ENCODE measurements around the gene LRR1. TPM values are rescaled to one million over a fixed set of nuclear protein-coding genes. Genes with fewer than 3 reads are reported as not detected.

The LRR1 gene
- total RNA-seq, 1 experiment from 2014 or later: 34.8 TPM

- intact Hi-C loops (cut with micrococcal nuclease; ENCODE audit: unreplicated experiment): no loop called here
- Mint-ChIP-seq H3K4me1 (ENCODE audit: low read depth, unreplicated experiment) (no peaks in the 10 kb centered on the region), H3K4me3 (ENCODE audit: unreplicated experiment) (no peak overlapping the region), H3K9me3 (ENCODE audit: unreplicated experiment) (no peaks in the 10 kb centered on the region), H3K36me3 (ENCODE audit: insufficient read depth, unreplicated experiment) (peaks cover 69% of the 10 kb centered on the region), H3K27ac (ENCODE audit: unreplicated experiment) (no peak overlapping the region), H3K27me3 (ENCODE audit: insufficient read depth, unreplicated experiment) (no peaks in the 10 kb centered on the region)
- TF ChIP-seq, protein P1, sequence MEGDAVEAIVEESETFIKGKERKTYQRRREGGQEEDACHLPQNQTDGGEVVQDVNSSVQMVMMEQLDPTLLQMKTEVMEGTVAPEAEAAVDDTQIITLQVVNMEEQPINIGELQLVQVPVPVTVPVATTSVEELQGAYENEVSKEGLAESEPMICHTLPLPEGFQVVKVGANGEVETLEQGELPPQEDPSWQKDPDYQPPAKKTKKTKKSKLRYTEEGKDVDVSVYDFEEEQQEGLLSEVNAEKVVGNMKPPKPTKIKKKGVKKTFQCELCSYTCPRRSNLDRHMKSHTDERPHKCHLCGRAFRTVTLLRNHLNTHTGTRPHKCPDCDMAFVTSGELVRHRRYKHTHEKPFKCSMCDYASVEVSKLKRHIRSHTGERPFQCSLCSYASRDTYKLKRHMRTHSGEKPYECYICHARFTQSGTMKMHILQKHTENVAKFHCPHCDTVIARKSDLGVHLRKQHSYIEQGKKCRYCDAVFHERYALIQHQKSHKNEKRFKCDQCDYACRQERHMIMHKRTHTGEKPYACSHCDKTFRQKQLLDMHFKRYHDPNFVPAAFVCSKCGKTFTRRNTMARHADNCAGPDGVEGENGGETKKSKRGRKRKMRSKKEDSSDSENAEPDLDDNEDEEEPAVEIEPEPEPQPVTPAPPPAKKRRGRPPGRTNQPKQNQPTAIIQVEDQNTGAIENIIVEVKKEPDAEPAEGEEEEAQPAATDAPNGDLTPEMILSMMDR (IDR thresholded peaks at IDR 0.05; ENCODE audit: insufficient read depth in 1 of 2, low read depth in 1 of 2, low read length in 1 of 2, severe bottlenecking in 1 of 2, unreplicated experiment in 1 of 2): no peak
- POLR2A ChIA-PET: interaction anchor here (0.5 to 1.7 kb wide), 4 partner anchors 10 to 244 kb away, joined by 3 to 20 read pairs (median 4); partner anchors contain the start of gene RPS29
- CTCF ChIA-PET: interaction anchor here (1.1 to 1.2 kb wide), 2 partner anchors 10 to 11 kb away, joined by 3 to 7 read pairs; partner anchors contain the start of gene DNAAF2
- no TSS peak for BruUV-seq (replicated peaks)
- Histone ChIP-seq H3K27me3 (replicated peaks; ENCODE audit: control insufficient read depth, insufficient read depth, low read length) (no peaks in the 10 kb centered on the region), H3K36me3 (ENCODE audit: control insufficient read depth, insufficient read depth, low read length) (no peaks in the 10 kb centered on the region), H3K4me3 (ENCODE audit: low read depth, low read length) (no peak overlapping the region), H3K4me1 (peaks cover 19% of the 10 kb centered on the region), H3K9me3 (no peaks in the 10 kb centered on the region)
- DNase-seq: peak; percentile 64 to 67
Measured at GRCh38 chr14:49623941-49624839, 25.4 kb downstream of the LRR1 start.

GRCh38 chr14:49633640-49634546 lies 35.2 kb downstream of the LRR1 start:
- H3K27me3 ChIP-seq (replicated peaks; ENCODE audit: control insufficient read depth, insufficient read depth, low read length): no peaks in the 10 kb centered on the region
- ChIA-PET POLR2A (interaction anchor here (0.6 to 1.5 kb wide), 12 partner anchors 10 to 306 kb away, joined by 3 to 28 read pairs (median 6); partner anchors contain the start of genes KLHDC2, LRR1, MGAT2 and NEMF), CTCF (interaction anchor here (0.5 to 1.9 kb wide), 21 partner anchors 10 to 262 kb away, joined by 3 to 23 read pairs (median 4); partner anchors contain the start of genes KLHDC2, MGAT2, NEMF and POLE2)
- intact Hi-C loops (cut with micrococcal nuclease; ENCODE audit: unreplicated experiment): loop anchor here (1.0 to 5.0 kb wide), 6 partner anchors 14 to 218 kb away; partner anchors contain the start of genes MGAT2, NEMF, POLE2 and RPL36AL
- Mint-ChIP-seq H3K36me3 (ENCODE audit: insufficient read depth, unreplicated experiment) (peaks cover 69% of the 10 kb centered on the region), H3K27me3 (ENCODE audit: insufficient read depth, unreplicated experiment) (no peaks in the 10 kb centered on the region), H3K9me3 (ENCODE audit: unreplicated experiment) (no peaks in the 10 kb centered on the region), H3K4me3 (ENCODE audit: unreplicated experiment) (peak overlapping the region; percentile 93), H3K4me1 (ENCODE audit: low read depth, unreplicated experiment) (peaks cover 15% of the 10 kb centered on the region), H3K27ac (ENCODE audit: unreplicated experiment) (peak overlapping the region; percentile 99)
- BruUV-seq (replicated peaks): no TSS peak
- no peaks in the 10 kb centered on the region; the same call in 1 of the 2 replicates for H3K36me3 ChIP-seq (ENCODE audit: control insufficient read depth, insufficient read depth, low read length)
- peak; percentile 94 to 96 for DNase-seq
- TF ChIP-seq, protein P1 (IDR thresholded peaks at IDR 0.05; ENCODE audit: insufficient read depth in 1 of 2, low read depth in 1 of 2, low read length in 1 of 2, severe bottlenecking in 1 of 2, unreplicated experiment in 1 of 2): peak; percentile 81 to 86
- peak overlapping the region; percentile 92 for H3K4me3 ChIP-seq (ENCODE audit: low read depth, low read length)
- peaks cover 14% of the 10 kb centered on the region for H3K4me1 ChIP-seq
- no peaks in the 10 kb centered on the region for H3K9me3 ChIP-seq
